ENCODE measurements around the gene OLR1. TPM values are rescaled to one million over a fixed set of nuclear protein-coding genes. Genes with fewer than 3 reads are reported as not detected.
A peak's percentile ranks its signal among the peaks of the same experiment; 100 is the strongest.
"Not testable (repeated sequence)": the region's sequence is repeated elsewhere in the genome, so short reads cannot be mapped to it uniquely, and the experiment has no call there.

Gene OLR1
- total RNA-seq, 1 donor, result not detected

DNA sequence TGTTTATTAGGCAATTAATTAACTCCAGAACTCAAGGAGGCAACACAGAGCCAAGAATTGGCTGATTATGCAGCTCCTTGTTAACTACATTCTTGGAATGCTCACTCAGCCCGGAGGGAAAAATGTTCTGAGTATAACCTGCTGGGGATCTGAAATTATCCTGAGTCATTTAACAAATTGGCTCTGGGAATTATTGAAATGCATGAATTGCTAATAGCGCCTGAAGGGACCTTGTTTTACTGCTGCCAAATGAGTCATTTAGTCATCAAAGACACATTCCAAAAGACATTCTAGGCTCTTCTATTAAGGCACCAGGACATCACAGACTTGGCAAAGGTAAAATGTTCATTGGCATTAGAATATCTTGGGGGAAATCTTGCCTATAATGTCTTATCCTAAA, 19.9 kb upstream of the OLR1 start:
- DNase-seq (ENCODE audit: low read depth in 2 of 3, low spot score in 2 of 3), result no peak

DNA sequence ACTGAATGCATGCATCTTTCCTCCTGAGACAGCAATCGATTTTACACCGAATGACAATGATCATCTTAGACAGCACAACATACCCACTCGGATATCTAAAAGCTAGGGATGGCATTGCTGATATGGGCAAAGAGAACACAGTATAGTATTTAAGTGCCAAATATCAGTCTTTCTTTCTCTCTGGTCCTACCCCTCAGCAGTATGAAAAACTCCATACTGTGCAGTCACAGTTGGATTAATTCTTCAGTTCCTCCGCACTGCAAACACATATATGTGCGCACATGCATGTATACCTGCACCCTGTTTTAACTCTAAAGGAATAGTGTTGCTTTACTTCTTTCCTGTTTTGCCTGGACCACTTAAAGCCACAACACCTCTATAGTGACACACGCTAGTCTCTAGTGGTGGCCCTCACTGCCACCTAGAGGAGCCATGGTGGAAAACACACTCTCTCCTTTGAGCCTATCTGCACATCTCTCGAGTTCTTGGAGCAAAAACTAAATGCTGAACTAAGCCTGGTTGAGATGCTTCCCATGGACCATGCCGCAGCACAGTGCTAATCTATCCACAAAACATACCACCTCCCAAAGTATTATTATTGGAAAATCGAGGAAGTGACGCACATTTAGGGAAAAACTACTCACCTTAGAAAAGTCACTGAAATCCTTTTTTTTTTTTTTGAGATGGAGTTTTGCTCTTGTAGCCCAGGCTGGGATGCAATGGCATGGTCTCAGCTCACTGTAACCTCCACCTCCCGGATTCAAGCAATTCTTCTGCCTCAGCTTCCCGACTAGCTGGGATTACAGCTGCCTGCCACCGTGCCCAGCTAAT, 18.8 kb upstream of the OLR1 start:
- peak; percentile 17 to 81 (median 58) for DNase-seq (ENCODE audit: low read depth in 2 of 3, low spot score in 2 of 3)

DNA sequence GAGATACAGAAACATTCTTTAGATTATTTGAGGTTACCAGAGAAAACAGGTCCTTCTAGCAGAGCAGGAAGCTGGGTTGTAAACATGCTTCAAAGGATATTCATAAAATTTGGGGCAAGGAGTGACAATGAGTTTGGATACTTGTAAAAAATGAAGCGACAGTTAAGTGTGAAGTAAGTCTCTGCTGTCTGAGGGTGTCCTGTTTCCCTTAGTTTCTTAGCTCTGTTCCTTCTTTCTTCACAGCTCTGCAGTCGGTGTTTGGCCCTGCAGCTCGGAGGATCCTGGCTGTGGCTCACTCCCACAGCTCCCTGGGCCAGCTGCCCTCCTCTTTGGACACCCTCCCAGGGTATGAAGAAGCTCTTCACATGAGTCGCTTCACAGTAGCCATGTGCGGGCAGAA, 17.7 kb upstream of the OLR1 start:
- no peak for DNase-seq (ENCODE audit: low read depth in 2 of 3, low spot score in 2 of 3)

DNA sequence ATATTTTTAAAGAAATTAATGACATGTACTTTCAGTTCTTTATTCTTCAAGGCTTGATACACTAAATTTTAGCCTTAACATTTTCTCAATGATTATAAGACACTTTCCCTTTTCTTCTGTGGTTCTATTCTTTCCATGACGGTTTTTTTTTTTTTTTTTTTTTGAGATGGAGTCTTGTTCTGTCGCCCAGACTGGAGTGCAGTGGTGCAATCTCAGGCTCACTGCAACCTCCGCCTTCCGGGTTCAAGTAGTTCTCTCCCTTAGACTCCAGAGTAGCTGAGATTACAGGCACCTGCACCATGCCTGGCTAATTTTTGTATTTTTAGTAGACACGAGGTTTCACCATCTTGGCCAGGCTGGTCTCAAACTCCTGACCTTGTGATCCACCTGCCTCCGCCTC, 15.0 kb upstream of the OLR1 start:
- not testable (repeated sequence) for DNase-seq (ENCODE audit: low read depth in 2 of 3, low spot score in 2 of 3)

DNA sequence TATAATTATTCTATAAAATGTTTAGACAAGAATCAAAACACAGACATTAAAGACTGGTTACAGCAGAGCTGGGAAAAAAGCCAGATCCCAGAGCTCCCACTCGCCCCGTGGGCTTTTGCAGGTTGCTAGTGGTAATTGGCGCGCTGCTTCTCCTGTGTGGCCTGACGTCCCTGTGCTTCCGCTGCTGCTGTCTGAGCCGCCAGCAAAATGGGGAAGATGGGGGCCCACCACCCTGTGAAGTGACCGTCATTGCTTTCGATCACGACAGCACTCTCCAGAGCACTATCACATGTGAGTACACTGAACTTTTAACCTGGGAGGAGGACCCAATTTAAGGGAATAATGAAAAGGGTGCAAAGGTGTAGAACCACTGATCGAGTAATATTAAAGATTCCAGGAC, 14.4 kb upstream of the OLR1 start:
- DNase-seq (ENCODE audit: low read depth in 2 of 3, low spot score in 2 of 3), result peak in 2 of 3 donors; percentile 29 to 59

DNA sequence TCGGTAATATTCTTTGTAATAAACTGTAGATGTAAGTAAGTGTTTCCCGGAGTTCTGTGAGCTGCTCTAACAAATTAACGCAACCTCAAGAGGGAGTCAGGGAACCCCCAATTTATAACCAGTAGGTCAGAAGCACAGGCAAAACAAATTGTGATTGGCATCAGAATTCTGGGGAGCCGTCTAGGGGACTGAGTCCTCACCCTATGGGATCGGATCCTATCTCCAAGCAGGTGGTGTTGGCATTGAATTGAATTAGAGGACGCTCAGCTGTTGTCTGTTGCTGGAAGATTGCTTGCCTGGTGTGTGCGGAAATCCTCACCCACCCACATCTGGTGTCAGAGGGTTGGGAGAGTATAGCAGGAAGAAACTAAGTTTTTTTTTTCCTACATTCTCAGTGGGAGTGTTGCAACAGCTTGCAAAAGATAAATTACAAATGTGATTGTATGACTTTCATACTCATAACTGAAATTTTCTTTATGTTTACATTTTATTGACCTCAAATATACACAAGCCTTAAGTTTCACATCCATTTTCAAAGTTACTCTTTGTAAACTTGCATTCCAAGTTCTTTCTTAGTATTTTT, 12.4 kb upstream of the OLR1 start:
- DNase-seq (ENCODE audit: low read depth in 2 of 3, low spot score in 2 of 3), result no peak

DNA sequence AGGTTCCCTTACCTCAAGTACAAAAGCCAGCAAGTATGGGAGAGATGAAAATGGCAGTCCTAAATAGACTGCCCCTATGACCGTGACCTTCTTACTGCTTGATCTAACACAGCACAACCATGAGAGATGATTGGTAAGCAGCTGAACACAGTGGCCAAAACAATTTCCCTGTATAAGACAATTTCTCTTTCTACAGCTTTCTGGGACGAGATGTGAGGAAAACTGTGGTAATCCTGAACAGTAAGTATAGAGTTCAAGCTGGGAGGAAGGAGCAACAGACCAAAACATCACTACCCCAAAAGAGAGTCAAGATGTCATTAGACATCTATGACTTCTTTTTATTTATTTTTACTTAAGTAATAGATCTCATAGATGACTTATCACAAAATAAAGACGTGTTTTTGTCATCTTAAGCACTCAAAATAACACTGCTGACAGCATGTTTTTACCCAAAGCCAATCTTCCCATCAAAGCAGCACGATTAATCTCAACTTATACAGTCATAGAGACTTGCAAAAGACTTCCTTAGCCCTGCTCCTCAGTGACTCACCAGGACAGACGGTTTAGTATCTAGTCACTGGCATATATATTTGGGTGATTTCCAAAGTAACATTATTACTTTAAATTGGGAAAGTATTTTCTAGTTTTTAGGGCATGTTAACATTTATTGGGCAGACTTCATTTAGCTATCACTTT, 10.6 kb upstream of the OLR1 start:
- DNase-seq (ENCODE audit: low read depth in 2 of 3, low spot score in 2 of 3), result no peak

DNA sequence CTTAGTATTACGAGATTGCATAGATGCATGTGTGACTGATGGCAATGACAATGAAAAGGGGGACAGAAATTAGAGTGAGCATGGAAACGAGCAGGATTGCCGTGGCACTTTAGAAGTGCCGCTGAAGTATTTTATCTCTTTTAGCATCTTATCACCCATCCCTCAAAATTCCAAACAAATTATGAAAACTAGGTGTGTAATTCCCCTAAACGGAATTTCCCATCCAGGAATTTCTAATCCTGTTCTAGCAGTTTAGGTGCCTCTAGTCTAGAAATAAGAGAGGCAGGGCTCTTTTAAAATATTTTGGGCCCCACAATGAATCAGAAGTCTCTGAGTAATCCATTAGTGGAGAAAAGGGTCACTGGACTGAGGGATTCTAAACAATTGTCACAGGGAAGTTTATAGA, 7.8 kb upstream of the OLR1 start:
- no peak for DNase-seq (ENCODE audit: low read depth in 2 of 3, low spot score in 2 of 3)

DNA sequence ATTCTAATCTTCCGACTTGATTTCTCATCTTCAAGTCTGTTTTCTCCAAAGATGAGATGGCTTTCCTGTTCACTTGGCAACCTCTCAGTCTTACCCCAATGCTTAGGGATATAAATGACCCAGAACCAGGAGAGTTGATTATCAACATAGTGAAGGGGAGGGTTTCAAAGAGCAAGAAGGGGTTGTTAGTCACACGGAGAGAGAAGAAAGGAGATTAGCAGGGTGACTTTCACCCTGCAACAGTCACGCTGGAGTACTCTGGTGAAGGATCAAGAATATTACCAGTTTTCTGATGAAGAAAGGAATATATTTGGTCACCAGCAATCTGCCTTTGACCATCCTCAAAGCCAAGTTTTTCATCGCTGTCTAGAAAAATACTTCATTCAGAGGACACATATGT, 6.9 kb upstream of the OLR1 start, which contains the start of gene TMEM52B:
TSS of gene TMEM52B (plus strand) at position 212 of the 400 bp plus-strand sequence. CDS start 543 bp downstream, outside the sequence.
- no peak for DNase-seq (ENCODE audit: low read depth in 2 of 3, low spot score in 2 of 3)

DNA sequence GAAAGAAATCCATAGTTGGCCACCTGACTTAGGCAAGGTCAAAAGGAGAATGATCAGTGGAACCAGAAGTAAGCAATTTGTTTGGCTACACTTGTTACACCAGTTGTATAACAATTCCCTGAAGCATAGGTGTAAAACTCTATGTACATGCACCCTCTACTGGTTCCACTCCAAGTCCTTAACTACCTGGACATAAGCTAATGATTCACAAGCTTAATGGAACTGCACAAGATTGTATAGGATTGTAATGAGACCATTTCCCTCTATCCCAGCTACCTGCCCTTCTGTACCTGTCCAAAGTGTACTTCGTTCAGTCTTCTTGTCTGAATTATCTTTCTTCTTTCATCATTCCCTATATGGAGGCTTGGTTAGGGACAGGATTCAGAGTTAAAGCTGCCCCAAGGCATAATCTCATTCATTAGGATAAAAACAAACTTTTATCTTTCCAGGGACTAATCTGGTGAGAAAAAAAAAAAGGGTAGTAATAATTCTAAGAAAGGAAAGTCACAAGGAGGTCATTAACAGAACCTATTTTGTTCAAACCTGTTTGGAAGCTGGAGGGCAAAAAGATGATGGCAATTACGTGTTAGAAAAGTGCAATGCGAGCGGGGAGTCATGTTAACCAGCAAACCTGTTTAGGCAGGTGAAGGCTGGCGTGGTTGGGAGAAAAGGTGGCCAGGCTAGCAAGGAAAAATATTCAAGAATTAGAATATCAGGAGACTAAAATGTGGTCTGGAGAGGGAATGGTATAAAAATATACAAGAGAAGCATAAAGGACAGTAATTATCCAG, 4.1 kb upstream of the OLR1 start:
- DNase-seq (ENCODE audit: low read depth in 2 of 3, low spot score in 2 of 3), result no peak

DNA sequence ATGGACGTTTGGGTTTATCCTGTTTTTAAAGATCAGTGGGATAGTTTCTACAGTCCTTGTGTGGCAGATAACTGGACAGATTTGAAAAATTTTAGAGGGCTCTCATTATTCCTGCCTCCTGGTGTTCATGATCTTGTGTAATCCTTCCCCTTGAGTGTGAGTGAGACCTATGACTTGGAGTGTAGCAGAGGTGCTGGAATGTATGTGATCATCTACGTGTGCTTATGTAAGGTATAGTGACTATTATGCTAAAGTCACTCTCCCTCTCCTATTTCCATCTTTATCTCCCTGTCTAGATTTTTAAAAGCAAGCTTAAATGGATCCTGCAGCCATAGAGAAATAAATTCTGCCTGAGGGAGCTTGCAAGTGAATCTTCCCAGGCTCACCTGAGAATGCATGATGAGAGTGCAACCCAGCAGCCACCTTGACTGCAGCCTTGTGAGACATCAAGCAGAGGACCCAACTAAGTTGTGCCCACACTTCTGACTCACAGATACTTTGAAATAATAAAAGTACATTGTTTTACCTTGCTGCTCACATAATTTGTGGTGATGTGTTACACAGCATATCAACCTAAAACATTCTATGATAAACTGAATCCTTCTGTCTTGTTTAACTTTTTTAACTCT, 3.2 kb upstream of the OLR1 start:
- no peak for DNase-seq (ENCODE audit: low read depth in 2 of 3, low spot score in 2 of 3)

DNA sequence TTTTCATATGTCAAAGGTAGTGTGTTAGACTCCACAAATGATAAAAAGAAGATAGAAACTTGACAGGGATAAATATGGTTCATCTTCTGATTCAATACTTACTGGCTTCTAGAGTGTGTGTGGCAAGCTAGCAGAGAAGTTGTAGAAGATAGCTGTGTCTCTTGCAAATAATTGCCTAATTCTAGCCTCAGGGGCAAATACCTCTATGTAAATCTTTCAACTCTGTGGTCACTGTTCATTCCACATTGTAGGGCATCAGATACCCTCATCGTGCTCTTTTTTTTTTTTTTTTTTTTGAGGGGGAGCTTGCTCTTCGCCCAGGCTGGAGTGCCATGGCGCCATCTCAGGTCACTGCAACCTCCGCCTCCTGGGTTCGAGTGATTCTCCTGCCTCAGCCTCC, 1.7 kb downstream of the OLR1 start:
- no peak for DNase-seq (ENCODE audit: low read depth in 2 of 3, low spot score in 2 of 3)

DNA sequence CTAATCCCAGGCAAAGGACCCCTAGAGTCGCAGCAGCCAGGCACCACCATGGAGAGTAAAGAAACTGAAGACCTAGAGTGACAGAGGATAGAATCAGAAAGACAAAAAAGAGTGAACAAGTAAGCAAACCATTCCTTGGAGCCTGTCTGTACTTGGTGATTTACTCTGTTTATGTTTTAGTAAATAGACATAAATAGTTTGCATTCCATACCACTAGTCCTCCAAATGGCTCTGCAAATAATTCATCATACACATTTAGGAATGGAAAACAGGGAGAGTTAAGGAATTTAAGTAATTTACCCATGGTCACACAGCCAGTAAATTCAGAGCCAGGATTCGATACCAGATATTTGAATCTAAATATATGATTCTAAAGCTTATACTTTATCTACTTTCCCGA, 2.8 kb downstream of the OLR1 start:
- DNase-seq (ENCODE audit: low read depth in 2 of 3, low spot score in 2 of 3), result no peak

DNA sequence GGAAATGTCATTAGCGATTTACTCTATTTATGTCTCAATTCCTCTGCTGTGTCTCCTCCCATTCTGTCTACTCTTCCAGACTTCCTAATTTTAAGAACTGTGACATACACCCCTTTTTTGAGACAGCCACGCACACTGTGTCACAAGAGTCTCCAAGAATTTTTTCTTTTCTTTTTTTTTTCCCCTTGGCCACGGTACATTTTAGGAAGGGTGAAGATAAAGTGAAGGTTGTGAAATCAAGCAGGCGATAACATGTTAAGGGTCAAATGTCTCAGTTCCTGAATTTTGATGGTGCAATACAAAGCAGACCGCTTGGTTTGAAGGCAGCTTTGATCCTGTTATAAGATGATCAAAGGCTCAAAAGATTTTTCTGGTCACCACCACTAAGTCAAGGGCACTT, 4.3 kb downstream of the OLR1 start:
- no peak for DNase-seq (ENCODE audit: low read depth in 2 of 3, low spot score in 2 of 3)

DNA sequence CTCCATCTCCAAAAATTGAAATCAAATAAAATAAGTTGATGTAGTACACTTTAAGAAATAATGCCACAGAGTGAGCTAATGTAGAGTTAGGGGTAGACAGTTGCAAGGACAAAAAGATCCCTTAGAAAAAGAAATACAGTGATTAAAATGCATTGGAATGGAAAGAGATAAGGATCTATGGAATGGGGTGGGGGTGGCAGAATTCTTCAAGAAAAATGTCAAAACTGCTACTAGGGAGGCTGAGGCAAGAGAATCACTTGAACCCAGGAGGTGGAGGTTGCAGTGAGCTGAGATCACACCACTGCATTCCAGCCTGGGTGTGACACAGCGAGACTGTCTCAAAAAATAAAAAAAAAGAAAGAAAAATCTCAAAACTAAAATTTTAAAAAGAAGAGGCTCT, 6.5 kb downstream of the OLR1 start:
- DNase-seq (ENCODE audit: low read depth in 2 of 3, low spot score in 2 of 3), result no peak

DNA sequence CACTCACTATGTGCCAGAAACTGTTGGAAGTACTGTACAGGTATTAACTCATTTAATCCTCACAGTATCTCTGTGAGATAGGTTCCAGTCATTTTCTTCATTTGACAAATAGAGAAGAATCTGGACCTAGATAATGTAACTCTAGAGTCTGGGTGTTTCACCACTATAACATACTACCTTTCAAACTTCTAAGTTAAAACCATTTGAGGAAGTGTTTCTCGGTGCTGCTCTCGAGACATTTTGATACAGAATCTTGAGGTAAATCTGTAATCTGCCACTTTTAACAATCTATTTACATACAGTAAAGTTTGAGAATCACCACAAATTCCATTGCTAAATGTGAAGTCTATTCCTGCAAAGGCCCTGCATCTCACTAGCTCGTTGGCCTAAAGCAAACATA, 8.8 kb downstream of the OLR1 start:
- no peak for DNase-seq (ENCODE audit: low read depth in 2 of 3, low spot score in 2 of 3)

DNA sequence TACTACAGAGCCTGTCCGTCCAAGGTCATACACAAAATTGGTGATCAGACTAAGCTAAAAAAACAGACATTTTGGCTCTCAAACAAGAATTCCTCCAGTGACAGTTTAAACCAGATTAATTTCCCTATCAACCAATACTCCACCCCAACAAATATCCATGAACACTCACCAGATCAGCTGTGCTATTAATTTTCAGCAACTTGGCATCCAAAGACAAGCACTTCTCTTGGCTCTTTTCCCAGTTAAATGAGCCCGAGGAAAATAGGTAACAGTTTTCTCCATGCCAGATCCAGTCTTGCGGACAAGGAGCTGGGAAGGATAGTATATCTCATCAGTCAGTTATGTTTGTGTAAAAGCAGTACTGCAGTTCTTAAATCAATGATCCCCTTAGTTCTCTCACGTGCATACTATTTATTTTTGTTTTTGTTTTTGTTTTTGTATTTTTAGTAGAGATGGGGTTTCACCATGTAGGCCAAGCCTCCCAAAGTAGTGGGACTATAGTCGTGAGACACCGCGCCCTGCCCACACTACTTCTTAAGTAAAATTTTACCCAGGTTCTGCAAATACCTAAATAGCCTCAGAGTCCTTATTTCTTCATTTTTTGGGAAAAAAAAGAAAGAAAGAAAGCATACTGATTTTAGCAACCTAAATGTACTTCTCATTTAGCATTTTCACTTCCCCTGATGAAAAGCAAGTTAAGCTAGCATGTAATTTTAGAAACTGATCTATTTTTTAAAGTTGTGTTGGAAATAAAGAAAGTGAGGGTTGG, 11.1 kb downstream of the OLR1 start:
- DNase-seq (ENCODE audit: low read depth in 2 of 3, low spot score in 2 of 3), result no peak

DNA sequence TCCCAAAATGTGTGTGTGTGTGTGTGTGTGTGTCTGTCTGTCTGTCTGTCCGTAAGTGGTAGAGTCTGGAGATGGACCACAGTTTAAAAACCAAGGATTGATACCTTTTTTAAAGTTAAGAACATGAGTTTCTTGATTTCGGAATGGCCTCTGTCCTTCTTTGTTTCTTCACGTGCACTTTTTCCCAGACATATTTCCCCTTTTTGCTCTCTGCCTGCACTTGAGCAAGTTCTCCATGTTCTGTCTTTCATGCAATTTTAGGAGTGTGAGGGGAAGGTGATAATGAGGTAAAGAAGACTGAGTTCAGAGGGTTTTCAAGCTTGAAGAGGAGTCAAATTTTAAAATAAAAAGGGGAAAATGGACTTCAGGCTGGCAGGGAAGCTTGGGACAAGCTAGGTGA, 12.7 kb downstream of the OLR1 start:
- no peak for DNase-seq (ENCODE audit: low read depth in 2 of 3, low spot score in 2 of 3)

DNA sequence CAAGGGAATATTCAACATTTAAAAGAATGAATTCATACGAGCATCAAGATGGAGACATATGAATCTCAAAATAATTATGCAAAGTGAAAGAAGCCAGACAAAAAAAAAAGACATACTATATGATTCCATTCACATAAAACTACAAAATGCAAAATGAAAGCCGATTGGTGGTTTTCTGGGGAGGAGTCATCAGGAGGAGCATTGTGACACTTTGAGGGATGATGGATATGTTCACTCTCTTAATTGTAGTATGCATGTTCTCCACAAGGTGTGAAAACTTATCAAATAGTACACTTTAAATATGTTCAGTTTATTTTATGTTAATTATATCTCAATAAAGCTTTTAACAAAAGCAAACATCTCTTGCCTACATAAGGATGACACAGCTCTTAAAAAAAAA, 13.5 kb downstream of the OLR1 start:
- DNase-seq (ENCODE audit: low read depth in 2 of 3, low spot score in 2 of 3), result no peak

DNA sequence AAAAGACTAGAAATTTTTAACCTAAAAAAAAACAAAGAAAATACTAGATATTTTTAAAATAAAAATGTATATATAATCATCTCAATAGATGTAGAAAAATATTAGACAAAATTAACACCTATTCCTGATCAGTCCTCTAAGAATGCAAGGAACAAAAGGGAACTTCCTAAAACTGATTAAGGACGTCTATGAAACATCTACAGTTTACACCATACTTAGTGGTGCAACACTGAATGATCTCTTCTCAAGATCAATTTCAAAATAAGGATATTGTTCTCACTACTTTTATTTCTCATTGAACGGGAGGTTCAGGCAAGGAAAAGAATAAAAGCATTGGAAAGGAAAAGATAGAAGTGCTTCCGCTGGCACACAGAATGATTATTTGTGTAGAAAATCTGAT, 16.0 kb downstream of the OLR1 start:
- no peak for DNase-seq (ENCODE audit: low read depth in 2 of 3, low spot score in 2 of 3)
